GM19395 (cell line): Measurements from ENCODE around the gene SLC35B3.
"Not testable (repeated sequence)": the region's sequence is repeated elsewhere in the genome, so short reads cannot be mapped to it uniquely, and the experiment has no call there.

Experiments
- ATAC-seq: cut with Tn5 transposase; IDR thresholded peaks from one replicate; pipeline ENCODE4 v1.9.1; 2021; ENCODE audit warnings: mild to moderate bottlenecking, moderate library complexity; ENCODE audit not compliant: unreplicated experiment

SLC35B3 gene

GRCh38 chr6:8415280-8415679, 20.1 kb downstream of the SLC35B3 start:
- ATAC-seq, result no peak

DNA sequence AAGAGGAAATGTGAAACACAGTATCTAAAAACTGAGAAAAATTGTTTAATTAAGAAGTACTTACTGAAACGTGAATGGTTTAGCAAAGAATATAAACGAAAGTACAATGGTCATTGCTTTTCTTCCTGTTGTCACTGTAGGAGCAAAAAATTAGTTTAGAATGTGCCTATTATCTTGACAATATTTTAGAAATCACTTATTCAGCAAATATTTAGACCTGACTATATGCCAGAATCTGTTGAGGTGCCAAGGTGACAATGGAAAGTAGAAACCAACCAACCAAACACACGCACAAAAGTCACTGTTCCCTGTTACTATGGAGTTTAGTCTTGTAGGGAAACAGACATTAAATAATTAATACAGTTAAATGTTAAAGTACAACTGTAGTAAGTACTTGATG, 20.5 kb downstream of the SLC35B3 start:
- ATAC-seq, result no peak

DNA sequence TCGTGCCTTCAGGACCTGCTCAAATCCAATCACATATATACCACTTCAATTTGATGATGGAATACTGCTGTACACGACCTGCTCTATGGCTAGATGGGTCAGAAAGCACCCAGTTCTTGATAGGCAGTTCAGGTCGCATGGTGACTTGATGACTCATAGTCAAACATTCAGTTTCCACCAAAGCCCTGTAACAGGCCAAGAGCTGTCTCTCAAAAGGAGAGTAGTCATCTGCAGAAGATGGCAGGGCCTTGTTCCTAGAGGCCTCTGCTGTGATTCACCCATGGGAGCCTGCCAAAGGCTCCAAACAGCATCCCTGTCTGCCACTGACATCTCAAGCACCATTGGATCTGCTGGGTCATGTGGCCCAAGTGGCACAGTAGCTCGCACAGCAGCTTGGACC, 29.4 kb downstream of the SLC35B3 start:
- not testable (repeated sequence) for ATAC-seq

DNA sequence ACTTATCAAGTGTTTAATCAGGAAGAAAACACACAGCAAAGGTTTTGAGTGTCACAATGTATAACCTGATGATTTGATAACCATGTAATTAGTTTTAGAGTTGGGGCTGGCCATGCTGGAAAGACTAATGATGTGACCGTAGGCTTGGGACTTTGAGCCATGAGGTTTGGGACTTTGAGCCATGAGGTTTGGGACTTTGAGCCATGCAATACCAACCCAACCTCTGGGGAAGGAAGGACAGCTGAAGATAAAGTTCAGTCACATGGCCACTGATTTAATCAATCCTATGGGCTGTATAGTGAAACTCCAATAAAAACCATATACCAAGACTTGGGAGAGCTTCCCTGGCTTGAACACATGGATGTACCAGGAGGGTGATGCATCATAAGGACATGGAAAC, 32.8 kb downstream of the SLC35B3 start:
- ATAC-seq, result no peak

DNA sequence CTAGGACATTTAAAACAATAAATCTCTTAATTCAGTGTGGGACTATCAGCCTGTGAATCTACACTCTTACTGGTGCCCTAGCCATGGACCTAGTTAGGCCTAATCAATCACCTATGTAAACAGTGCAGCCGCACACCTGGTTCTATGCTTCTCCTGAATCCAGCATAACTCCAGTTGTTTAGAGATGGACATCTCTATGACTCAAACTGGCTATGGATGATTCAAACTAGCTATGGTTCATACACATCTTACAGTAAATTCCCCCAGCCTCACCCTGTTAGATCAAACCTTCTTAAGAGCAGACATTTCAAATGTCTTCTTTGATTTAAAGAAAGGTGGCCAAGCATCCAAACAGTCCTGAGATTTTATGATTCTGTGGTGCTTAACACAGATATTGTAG, 34.7 kb downstream of the SLC35B3 start:
- ATAC-seq, result no peak

DNA sequence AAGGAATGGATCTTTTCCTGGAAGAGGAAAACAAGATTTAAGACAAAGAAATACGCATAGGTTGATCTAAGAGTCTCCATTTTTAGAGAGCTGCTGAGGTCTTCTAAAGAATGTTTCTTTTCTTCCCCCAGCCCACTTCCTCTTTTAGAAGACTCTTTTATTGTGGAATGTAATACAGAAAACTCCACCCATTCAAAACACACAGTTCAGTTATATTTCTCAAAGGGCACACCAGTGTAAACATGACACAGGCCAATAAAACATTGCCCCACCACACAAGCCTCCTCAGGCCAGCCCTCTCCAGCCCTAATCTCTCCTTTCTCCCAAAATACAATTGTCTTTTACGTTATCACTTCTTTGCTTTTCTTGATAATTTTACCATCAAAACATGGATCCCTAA, 42.8 kb downstream of the SLC35B3 start:
- ATAC-seq, result no peak

- ATAC-seq, result no peak
Observed at GRCh38 chr6:8391934-8392333, 43.4 kb downstream of the SLC35B3 start.

DNA sequence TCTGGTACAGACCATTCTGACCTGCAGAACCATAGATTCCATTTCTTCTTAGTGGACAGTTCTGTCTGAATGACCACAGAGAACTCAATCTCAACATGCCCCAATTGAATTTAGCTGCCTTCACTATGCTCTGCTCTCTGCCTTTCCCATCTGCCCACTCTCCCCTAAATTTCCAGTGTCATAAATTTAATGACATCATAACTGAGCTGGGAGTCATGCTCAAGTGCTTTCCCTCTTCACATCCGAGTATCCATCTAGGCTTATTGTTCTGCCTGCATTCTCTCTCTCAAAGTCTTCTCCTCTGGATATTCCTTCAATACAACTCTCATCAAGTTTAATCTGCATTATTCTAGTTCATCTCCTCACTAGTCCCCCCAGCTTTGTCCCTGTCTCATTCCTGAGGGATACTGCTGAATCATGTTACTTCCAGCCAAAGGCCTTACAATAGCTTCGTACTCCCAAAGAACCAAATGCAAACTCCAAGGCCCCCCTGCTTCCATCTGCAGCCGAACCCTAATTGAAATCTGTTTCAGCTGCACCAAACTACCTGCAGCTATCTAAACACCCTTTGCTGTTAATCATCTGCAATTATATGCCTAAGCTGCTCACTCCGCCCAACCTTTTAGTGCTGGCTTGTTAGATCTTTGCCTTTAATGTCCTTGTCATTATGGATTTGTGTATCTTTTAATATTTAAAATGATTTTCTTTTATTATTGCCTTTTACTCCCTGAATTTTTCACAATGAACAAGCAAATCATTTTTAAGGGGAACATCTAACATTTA, 46.1 kb downstream of the SLC35B3 start:
- no peak for ATAC-seq

GRCh38 chr6:8387942-8388437, 47.4 kb downstream of the SLC35B3 start:
- no peak for ATAC-seq

DNA sequence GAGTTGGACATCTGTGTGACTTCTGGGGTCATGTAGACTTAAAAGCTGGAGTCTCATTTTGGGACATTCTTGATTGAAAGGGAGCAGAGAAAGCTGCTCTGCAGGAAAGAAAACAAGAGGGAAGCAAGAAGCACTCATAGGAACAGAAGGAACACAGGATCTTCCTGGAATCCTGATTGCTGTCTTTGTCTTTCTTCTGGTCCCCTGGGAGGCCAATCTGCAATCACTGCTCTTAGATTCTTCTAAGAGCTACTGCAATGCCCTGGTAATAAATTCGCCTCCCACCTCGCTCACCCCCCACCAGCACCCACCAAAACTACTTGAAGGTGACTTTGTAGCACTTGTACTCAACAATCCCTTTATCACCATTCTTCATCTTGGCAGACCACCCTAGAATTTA, 51.8 kb downstream of the SLC35B3 start:
- no peak for ATAC-seq

DNA sequence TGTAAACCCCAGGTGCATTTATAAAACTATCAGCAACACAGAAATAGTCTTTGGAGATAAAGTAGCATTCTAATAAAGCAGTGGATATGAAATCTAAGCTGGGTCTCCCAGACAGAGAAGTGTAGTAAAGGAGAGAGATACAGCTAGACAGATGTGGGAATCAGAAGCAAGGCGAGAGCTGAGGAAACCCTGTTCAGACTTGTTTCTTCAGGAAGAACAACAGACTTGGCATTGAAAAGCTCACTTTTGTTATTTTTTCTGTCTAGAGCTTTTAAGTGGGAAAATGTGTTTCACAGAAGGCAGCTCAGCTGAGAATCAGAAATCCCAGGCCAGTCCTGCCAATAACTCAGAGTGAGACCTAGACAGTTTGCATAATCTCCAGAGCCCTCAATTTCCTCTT, 52.9 kb downstream of the SLC35B3 start:
- ATAC-seq, result no peak

GRCh38 chr6:8375916-8376315, 59.4 kb downstream of the SLC35B3 start:
- ATAC-seq, result no peak
